HG03097 (cell line): ENCODE measurements around the gene BIVM.

Experiments
- ATAC-seq: cut with Tn5 transposase; IDR thresholded peaks from one replicate; pipeline ENCODE4 v1.9.1; 2021; ENCODE audit not compliant: unreplicated experiment, low FRiP score

Gene BIVM

GRCh38 chr13:102875256-102875655, 76.3 kb downstream of the BIVM start:
- no peak for ATAC-seq

GRCh38 chr13:102877303-102877702, 78.4 kb downstream of the BIVM start:
- ATAC-seq, result no peak

- ATAC-seq, result no peak
These were observed 79.6 kb downstream of the BIVM start for GRCh38 chr13:102878481-102878880.

GRCh38 chr13:102879793-102880499, 81.0 kb downstream of the BIVM start:
- ATAC-seq, result no peak

- ATAC-seq, result no peak
These were observed 83.1 kb downstream of the BIVM start for GRCh38 chr13:102881819-102882686.
